Prostate gland (tissue), 2 donors: ENCODE results near the gene GADD45A. TPM values are rescaled to one million over a fixed set of nuclear protein-coding genes. Genes with fewer than 3 reads are reported as not detected.

ENCODE experiments used
- DNase-seq: peaks from one replicate; pipeline ENCODE4 v3.0.0-alpha.2; 2019; ENCODE audit warnings: low spot score
- H3K27ac ChIP-seq, 2 donors: fragments of 200-600 bp; sonication (generic); 2 replicates each; pipeline ENCODE4 v1.5.1; 2017 to 2019
- H3K27me3 ChIP-seq: fragments of 200-600 bp; sonication (generic); replicated peaks from 2 replicates; pipeline ENCODE4 v1.5.1; 2019; ENCODE audit not compliant: insufficient read depth
- H3K36me3 ChIP-seq, 2 donors: fragments of 200-600 bp; sonication (generic); 1 replicate in 1 of 2; 2 replicates in 1 of 2; pipeline versions ENCODE4 v1.5.1 to v1.8.1; 2017 to 2019
- H3K4me1 ChIP-seq: fragments of 200-600 bp; sonication (generic); replicated peaks from 2 replicates; pipeline ENCODE4 v1.5.1; 2019
- H3K4me3 ChIP-seq, 2 donors: fragments of 200-600 bp; sonication (generic); 2 replicates each; pipeline ENCODE4 v1.5.1; 2017 to 2019
- H3K9me3 ChIP-seq: fragments of 200-600 bp; sonication (generic); 2 replicates; pipeline ENCODE4 v1.5.1; 2017
- CTCF ChIP-seq, 4 experiments: fragments of 200-600 bp in 2 of 4; fragments of 450-650 bp in 2 of 4; sonication (generic) in 2 of 4; IDR thresholded peaks; 1 replicate in 3 of 4; 2 replicates in 1 of 4; pipeline ENCODE4 v1.5.1; 2016 to 2019; ENCODE audit warnings: antibody characterized with exemption in 4 of 4, mild to moderate bottlenecking in 2 of 4, moderate library complexity in 2 of 4
- POLR2A ChIP-seq: fragments of 450-650 bp; IDR thresholded peaks from one replicate; pipeline ENCODE4 v1.6.1; 2016; ENCODE audit warnings: antibody characterized with exemption, mild to moderate bottlenecking
- POLR2AphosphoS5 ChIP-seq: sonication (generic); formaldehyde crosslinking; IDR thresholded peaks from one replicate; pipeline ENCODE4 v1.6.1; 2017; ENCODE audit warnings: antibody characterized with exemption
- WGBS: methylation state at CpG from one replicate; pipeline ENCODE4 v1.1.5; 2018; 5-methylcytosine and 5-hydroxymethylcytosine counted together
- intact Hi-C: fragments of 100-400 bp; cut with DNase I; formaldehyde crosslinking; loops from one replicate; pipeline ENCODE4 v1.14.2; 2022
- total RNA-seq, 2 donors: library from RNA; depleted of rRNA; stranded (reverse); fragments of >200 nt; gene quantifications; one replicate each; pipeline ENCODE4 v1.1.0, GENCODE V29; 2016

GADD45A gene
- total RNA-seq, 2 donors from 2014 or later = 28.9 to 43.9 TPM

GRCh38 chr1:67690018-67690363, 5.0 kb downstream of the GADD45A start:
- intact Hi-C loops = no loop called here
- Histone ChIP-seq H3K27ac (no peak overlapping the region), H3K4me3 (no peak overlapping the region), H3K36me3 (no peaks in the 10 kb centered on the region), H3K9me3 (no peaks in the 10 kb centered on the region), H3K4me1 (no peaks in the 10 kb centered on the region), H3K27me3 (no peaks in the 10 kb centered on the region)
- no peak for DNase-seq
- TF ChIP-seq POLR2AphosphoS5 (no peak), POLR2A (no peak), CTCF (IDR thresholded peaks at IDR 0.05) (no peak)

GRCh38 chr1:67690411-67690810, 5.4 kb downstream of the GADD45A start:
- no peaks in the 10 kb centered on the region for H3K4me1 ChIP-seq
- intact Hi-C loops = no loop called here

GRCh38 chr1:67691712-67692111, 6.7 kb downstream of the GADD45A start:
- no peaks in the 10 kb centered on the region for H3K36me3 ChIP-seq
- no peak for DNase-seq
- intact Hi-C loops = no loop called here
- H3K9me3 ChIP-seq = no peaks in the 10 kb centered on the region
- H3K4me3 ChIP-seq = no peak overlapping the region
- TF ChIP-seq CTCF (IDR thresholded peaks at IDR 0.05) = no peak
- no peaks in the 10 kb centered on the region for H3K27me3 ChIP-seq
- H3K27ac ChIP-seq = no peak overlapping the region
- no peaks in the 10 kb centered on the region for H3K4me1 ChIP-seq

More at GRCh38 chr1:67690411-67690810, 5.4 kb downstream of the GADD45A start:
- Histone ChIP-seq H3K9me3 (no peaks in the 10 kb centered on the region), H3K36me3 (no peaks in the 10 kb centered on the region), H3K4me3 (no peak overlapping the region), H3K27ac (no peak overlapping the region), H3K27me3 (no peaks in the 10 kb centered on the region)
- TF ChIP-seq POLR2AphosphoS5 (no peak), POLR2A (no peak), CTCF (IDR thresholded peaks at IDR 0.05) (no peak)
- WGBS = 83% methylated on average over 2 of the region's 2 CpGs
- DNase-seq = no peak

- intact Hi-C loops = no loop called here
- Histone ChIP-seq H3K36me3 (no peaks in the 10 kb centered on the region), H3K27me3 (no peaks in the 10 kb centered on the region), H3K4me3 (no peak overlapping the region), H3K4me1 (no peaks in the 10 kb centered on the region), H3K27ac (no peak overlapping the region), H3K9me3 (no peaks in the 10 kb centered on the region)
- DNase-seq = no peak
- WGBS = 78% methylated on average over 2 of the region's 2 CpGs
- TF ChIP-seq CTCF (IDR thresholded peaks at IDR 0.05) (no peak), POLR2AphosphoS5 (no peak), POLR2A (no peak)
Observed at GRCh38 chr1:67695963-67696362, 11.0 kb downstream of the GADD45A start.

GRCh38 chr1:67696708-67697107, 11.7 kb downstream of the GADD45A start:
- H3K27me3 ChIP-seq = no peaks in the 10 kb centered on the region
- H3K4me3 ChIP-seq = no peak overlapping the region
- H3K4me1 ChIP-seq = no peaks in the 10 kb centered on the region
- H3K9me3 ChIP-seq = no peaks in the 10 kb centered on the region
- H3K27ac ChIP-seq = no peak overlapping the region
- no peaks in the 10 kb centered on the region for H3K36me3 ChIP-seq
- intact Hi-C loops = no loop called here
- TF ChIP-seq POLR2AphosphoS5 (no peak), CTCF (IDR thresholded peaks at IDR 0.05) (no peak), POLR2A (no peak)
- no peak for DNase-seq
- WGBS = 85% methylated on average over 3 of the region's 3 CpGs
